H1 (cell line): ENCODE results near the gene CNTN3. TPM values are rescaled to one million over a fixed set of nuclear protein-coding genes. Genes with fewer than 3 reads are reported as not detected.

ENCODE experiments used
- CTCF ChIA-PET: fragments of 300-600 bp; sonication (Branson Sonifier 250); formaldehyde crosslinking; loops from one replicate; lab custom pipeline; 2021; ENCODE audit not compliant: partially characterized antibody; lab: Charles Lee
- POLR2A ChIA-PET: fragments of 300-600 bp; sonication (Branson Sonifier 250); formaldehyde crosslinking; loops from one replicate; lab custom pipeline; 2021; ENCODE audit warnings: inconsistent platforms; ENCODE audit not compliant: partially characterized antibody; lab: Charles Lee
- DNase-seq, 2 experiments: peaks; one replicate each; pipeline versions ENCODE4 v3.0.0 to v3.0.0-alpha.2; 2010 to 2022; ENCODE audit warnings: low spot score in 2 of 2, low read depth in 1 of 2, mixed read lengths in 1 of 2
- FAIRE-seq: peaks from 2 replicates; lab custom pipeline; 2011; peaks lifted over from hg19 to GRCh38; lab: Jason Lieb, UNC
- H2AFZ ChIP-seq: 2 replicates; pipeline ENCODE4 v1.8.1; 2012; ENCODE audit warnings: low read length, inconsistent platforms
- H2AK5ac ChIP-seq: 2 replicates; pipeline ENCODE4 v1.6.1; 2013; ENCODE audit warnings: low read depth, low read length
- H2BK120ac ChIP-seq: replicated peaks from 2 replicates; pipeline ENCODE3; 2013; ENCODE audit warnings: low read depth, low read length, inconsistent platforms
- H2BK12ac ChIP-seq: 2 replicates; pipeline ENCODE4 v1.6.1; 2013; ENCODE audit warnings: low read depth, low read length
- H2BK15ac ChIP-seq: 2 replicates; pipeline ENCODE4 v1.6.1; 2013; ENCODE audit warnings: low read length
- H2BK20ac ChIP-seq: 2 replicates; pipeline ENCODE4 v1.6.1; 2013; ENCODE audit warnings: low read length
- H2BK5ac ChIP-seq: 2 replicates; pipeline ENCODE4 v1.6.1; 2013; ENCODE audit warnings: low read depth, low read length
- H3K14ac ChIP-seq: 2 replicates; pipeline ENCODE4 v1.6.1; 2013; ENCODE audit warnings: inconsistent platforms; ENCODE audit not compliant: insufficient read length
- H3K18ac ChIP-seq: 2 replicates; pipeline ENCODE4 v1.6.1; 2013; ENCODE audit warnings: low read length; ENCODE audit errors: extremely low read depth
- H3K23ac ChIP-seq: 2 replicates; pipeline ENCODE4 v1.6.1; 2013; ENCODE audit warnings: inconsistent platforms; ENCODE audit not compliant: insufficient read length
- H3K23me2 ChIP-seq: 2 replicates; pipeline ENCODE4 v1.6.1; 2013; ENCODE audit warnings: low read depth, low read length
- H3K27ac ChIP-seq: 2 replicates; pipeline ENCODE4 v1.6.1; 2011; ENCODE audit warnings: low read depth, low read length, inconsistent platforms
- H3K27me3 ChIP-seq, 4 experiments: replicated peaks in 1 of 4; 1 replicate in 1 of 4; 2 replicates in 3 of 4; pipeline versions ENCODE4 v1.6.1 to v1.8.1; 2011 to 2013; ENCODE audit warnings: low read length in 3 of 4, mild to moderate bottlenecking in 3 of 4, inconsistent platforms in 2 of 4, mixed read lengths in 2 of 4, moderate library complexity in 1 of 4; ENCODE audit not compliant: control insufficient read depth in 3 of 4, insufficient read depth in 3 of 4; ENCODE audit errors: extremely low read depth in 1 of 4
- H3K36me3 ChIP-seq, 4 experiments: 2 replicates each; pipeline versions ENCODE4 v1.6.1 to v1.8.1; 2011 to 2013; ENCODE audit warnings: mild to moderate bottlenecking in 4 of 4, low read length in 3 of 4, moderate library complexity in 2 of 4, control low read depth in 1 of 4, inconsistent platforms in 1 of 4; ENCODE audit not compliant: insufficient read depth in 4 of 4, control insufficient read depth in 2 of 4
- H3K4ac ChIP-seq: replicated peaks from 2 replicates; pipeline ENCODE3; 2013; ENCODE audit warnings: low read length, low read depth, mixed read lengths, inconsistent platforms; ENCODE audit not compliant: insufficient read length
- H3K4me1 ChIP-seq, 4 experiments: replicated peaks in 1 of 4; 1 replicate in 1 of 4; 2 replicates in 3 of 4; pipeline versions ENCODE4 v1.6.1 to v1.8.1; 2011 to 2013; ENCODE audit warnings: low read length in 3 of 4, inconsistent platforms in 2 of 4, mixed read lengths in 1 of 4; ENCODE audit not compliant: insufficient read depth in 4 of 4, control insufficient read depth in 3 of 4
- H3K4me2 ChIP-seq, 2 experiments: 2 replicates each; pipeline versions ENCODE4 v1.6.1 to v1.8.1; 2011 to 2013; ENCODE audit warnings: low read depth in 2 of 2, low read length in 2 of 2, control low read depth in 1 of 2, inconsistent platforms in 1 of 2, mild to moderate bottlenecking in 1 of 2; ENCODE audit not compliant: insufficient read depth in 1 of 2
- H3K4me3 ChIP-seq, 4 experiments: fragments of 200-600, 300-600 bp in 1 of 4; sonication (generic), shearing (Covaris generic), sonication (Bioruptor Twin) in 1 of 4; 2 replicates each; pipeline versions ENCODE4 v1.5.1 to v1.8.1; 2011 to 2016; ENCODE audit warnings: low read length in 4 of 4, low read depth in 3 of 4, control low read depth in 2 of 4, inconsistent platforms in 2 of 4, mild to moderate bottlenecking in 2 of 4, mixed read lengths in 1 of 4, moderate library complexity in 1 of 4; ENCODE audit not compliant: insufficient read depth in 2 of 4; ENCODE audit errors: extremely low read depth in 1 of 4
- H3K56ac ChIP-seq: replicated peaks from 2 replicates; pipeline ENCODE3; 2013; ENCODE audit warnings: low read depth, mild to moderate bottlenecking, mixed read lengths, low read length, inconsistent platforms; ENCODE audit not compliant: insufficient read length
- H3K79me1 ChIP-seq: 2 replicates; pipeline ENCODE4 v1.6.1; 2013; ENCODE audit warnings: low read depth, low read length, control low read depth
- H3K79me2 ChIP-seq, 2 experiments: 2 replicates each; pipeline versions ENCODE4 v1.6.1 to v1.8.1; 2012 to 2013; ENCODE audit warnings: low read length in 2 of 2, mild to moderate bottlenecking in 2 of 2, inconsistent platforms in 1 of 2; ENCODE audit not compliant: insufficient read depth in 2 of 2, control insufficient read depth in 1 of 2
- H3K9ac ChIP-seq, 4 experiments: replicated peaks in 1 of 4; 1 replicate in 1 of 4; 2 replicates in 3 of 4; pipeline versions ENCODE4 v1.6.1 to v1.8.1; 2011 to 2013; ENCODE audit warnings: low read depth in 3 of 4, low read length in 3 of 4, control low read depth in 2 of 4, mild to moderate bottlenecking in 2 of 4, moderate library complexity in 2 of 4, inconsistent platforms in 1 of 4; ENCODE audit errors: extremely low read depth in 1 of 4
- H3K9me3 ChIP-seq, 2 experiments: 2 replicates each; pipeline versions ENCODE4 v1.6.1 to v1.8.1; 2012 to 2013; ENCODE audit warnings: mild to moderate bottlenecking in 2 of 2, moderate library complexity in 2 of 2, control low read depth in 1 of 2, inconsistent platforms in 1 of 2, low read depth in 1 of 2, low read length in 1 of 2, mixed read lengths in 1 of 2; ENCODE audit not compliant: insufficient read depth in 2 of 2
- H4K20me1 ChIP-seq, 2 experiments: replicated peaks in 1 of 2; 2 replicates each; pipeline versions ENCODE3 to v1.8.1; 2011 to 2013; ENCODE audit warnings: inconsistent platforms in 2 of 2, low read length in 2 of 2, mild to moderate bottlenecking in 1 of 2; ENCODE audit not compliant: insufficient read depth in 2 of 2, control insufficient read depth in 1 of 2
- H4K5ac ChIP-seq: 2 replicates; pipeline ENCODE4 v1.6.1; 2013; ENCODE audit warnings: low read length, low read depth, mixed read lengths, inconsistent platforms; ENCODE audit not compliant: insufficient read length
- H4K8ac ChIP-seq: 2 replicates; pipeline ENCODE4 v1.8.0; 2013; ENCODE audit warnings: mild to moderate bottlenecking, moderate library complexity, low read length, inconsistent platforms; ENCODE audit not compliant: insufficient read depth; ENCODE audit errors: extremely low read depth
- H4K91ac ChIP-seq: replicated peaks from 2 replicates; pipeline ENCODE3; 2013; ENCODE audit warnings: low read length, mixed read lengths, inconsistent platforms; ENCODE audit not compliant: insufficient read length
- CBX5 ChIP-seq: fragments of 300-800, 300-1000 bp; sonication (generic); IDR thresholded peaks from 2 replicates; pipeline ENCODE4 v1.7.1; 2016; ENCODE audit warnings: antibody characterized with exemption, low read length, low read depth
- POU5F1 ChIP-seq: IDR thresholded peaks from 2 replicates; pipeline ENCODE4 v1.6.1; 2011; ENCODE audit warnings: low read depth, mild to moderate bottlenecking, low read length, moderate library complexity
- RFX5 ChIP-seq: IDR thresholded peaks from 2 replicates; pipeline ENCODE4 v1.6.1; 2011; ENCODE audit warnings: low read depth, low read length, improper control_type of control experiment, borderline replicate concordance
- SP4 ChIP-seq: IDR thresholded peaks from 2 replicates; pipeline ENCODE4 v1.6.1; 2012; ENCODE audit warnings: low read length, inconsistent platforms
- WGBS, 2 experiments: shearing (Covaris generic) in 1 of 2; methylation state at CpG; one replicate each; pipeline versions ENCODE4 v1.1.6 to v1.1.7; 2013 to 2015; ENCODE audit warnings: low lambda C conversion rate in 2 of 2, mixed read lengths in 2 of 2, inconsistent platforms in 1 of 2, low coverage in 1 of 2, missing lambda C conversion rate in 1 of 2; ENCODE audit not compliant: insufficient replicate concordance in 2 of 2, insufficient coverage in 1 of 2, insufficient read length in 1 of 2; ENCODE audit errors: extremely low coverage in 1 of 2, missing lambda C conversion rate in 1 of 2; 5-methylcytosine and 5-hydroxymethylcytosine counted together
- polyA plus RNA-seq, 7 experiments: library from polyadenylated mRNA; depleted of rRNA in 3 of 7; stranded (reverse) in 5 of 7; unstranded in 2 of 7; fragments of >200 nt in 5 of 7; fragments of 200-250 nt in 2 of 7; gene quantifications; 1 replicate in 5 of 7; 2 replicates in 1 of 7; 4 replicates in 1 of 7; pipeline versions ENCODE4 v1.2.1 to v1.2.3, GENCODE V29; 2011 to 2013; ENCODE audit warnings: missing spikeins in 2 of 7, mixed read lengths in 2 of 7
- total RNA-seq: library from RNA; stranded (reverse); fragmentation: NEBNext Ultra II Directional; extraction: Animal tissue kit (Norgen Biotek cat#: 25700); gene quantifications from 2 replicates; pipeline ENCODE4 v1.2.1, GENCODE V29; 2021

The CNTN3 gene
- total and polyA plus RNA-seq, 2 of the 8 experiments (the other 6 are each of a cell fraction or from before 2014, with no cell fraction given) = 0.11 to 0.13 TPM

GRCh38 chr3:74602471-74602870, 12.0 kb downstream of the CNTN3 start:
- no peak overlapping the region for H2AFZ ChIP-seq
- H3K4me2 ChIP-seq = no peak overlapping the region
- no peaks in the 10 kb centered on the region for H3K79me2 ChIP-seq
- H2BK12ac ChIP-seq = no peak overlapping the region
- H3K9ac ChIP-seq = no peak overlapping the region
- no peak for DNase-seq
- no peaks in the 10 kb centered on the region for H3K23me2 ChIP-seq
- FAIRE-seq = no peak
- H3K4me1 ChIP-seq = no peaks in the 10 kb centered on the region
- TF ChIP-seq CBX5 = no peak
- no peak for TF ChIP-seq POU5F1
- TF ChIP-seq RFX5 = no peak
- no peak for TF ChIP-seq SP4
- TF ChIP-seq, all 59 proteins: peak for 0
- no peak overlapping the region for H2BK5ac ChIP-seq
- 86% methylated on average over 2 of the region's 2 CpGs; no CpG with 5 or more reads in 1 of the 2 experiments for WGBS, 2 experiments
- H3K79me1 ChIP-seq = no peaks in the 10 kb centered on the region
- no peak overlapping the region for H4K91ac ChIP-seq
- H2BK120ac ChIP-seq = no peak overlapping the region
- no peak overlapping the region for H2BK20ac ChIP-seq
- no peak overlapping the region for H3K4me3 ChIP-seq
- ChIA-PET POLR2A (no interaction called here), CTCF (no interaction called here)
- no peaks in the 10 kb centered on the region for H3K36me3 ChIP-seq
- H4K5ac ChIP-seq = no peak overlapping the region
- no peaks in the 10 kb centered on the region for H3K27me3 ChIP-seq
- no peak overlapping the region for H4K8ac ChIP-seq
- H3K27ac ChIP-seq = no peak overlapping the region
- peaks cover 0 to 5% of the 10 kb centered on the region in 2 experiments; a peak in 1 of 4 replicates for H3K9me3 ChIP-seq
- no peak overlapping the region for H3K23ac ChIP-seq
- H3K4ac ChIP-seq = no peak overlapping the region
- no peak overlapping the region for H3K18ac ChIP-seq
- H2AK5ac ChIP-seq = no peak overlapping the region
- no peaks in the 10 kb centered on the region for H4K20me1 ChIP-seq
- no peak overlapping the region for H3K14ac ChIP-seq
- H2BK15ac ChIP-seq = no peak overlapping the region
- H3K56ac ChIP-seq = no peak overlapping the region
